RPMI8226 (cell line): ENCODE results near the gene PRXL2A.
"Not testable (repeated sequence)": the region's sequence is repeated elsewhere in the genome, so short reads cannot be mapped to it uniquely, and the experiment has no call there.

Experiments used
- DNase-seq: peaks from one replicate; pipeline ENCODE4 v3.0.0-alpha.2; 2015

PRXL2A gene

GRCh38 chr10:80462299-80462980 lies 54.1 kb downstream of the PRXL2A start:
- DNase-seq: no peak

GRCh38 chr10:80462981-80463741 lies 54.8 kb downstream of the PRXL2A start:
- no peak for DNase-seq

- DNase-seq: no peak
These were observed 55.5 kb downstream of the PRXL2A start for GRCh38 chr10:80463868-80464267.

GRCh38 chr10:80464557-80465450 lies 56.5 kb downstream of the PRXL2A start:
- no peak for DNase-seq

GRCh38 chr10:80465451-80465835 lies 57.1 kb downstream of the PRXL2A start:
- DNase-seq: no peak

GRCh38 chr10:80465839-80466590 lies 57.7 kb downstream of the PRXL2A start:
- DNase-seq: no peak

GRCh38 chr10:80466724-80467326 lies 58.5 kb downstream of the PRXL2A start:
- no peak for DNase-seq

GRCh38 chr10:80468002-80468401 lies 59.7 kb downstream of the PRXL2A start:
- DNase-seq: no peak

GRCh38 chr10:80468806-80469421 lies 60.6 kb downstream of the PRXL2A start:
- no peak for DNase-seq

GRCh38 chr10:80470266-80470665 lies 61.9 kb downstream of the PRXL2A start:
- DNase-seq: no peak

- no peak for DNase-seq
These were observed 62.6 kb downstream of the PRXL2A start for GRCh38 chr10:80471001-80471400.

- no peak for DNase-seq
These were observed 63.4 kb downstream of the PRXL2A start for GRCh38 chr10:80471715-80472233.

- no peak for DNase-seq
These were observed 64.1 kb downstream of the PRXL2A start for GRCh38 chr10:80472234-80473095.

GRCh38 chr10:80473096-80473657 lies 64.8 kb downstream of the PRXL2A start:
- no peak for DNase-seq

GRCh38 chr10:80473692-80474596 lies 65.6 kb downstream of the PRXL2A start:
- no peak for DNase-seq

GRCh38 chr10:80474597-80474910 lies 66.2 kb downstream of the PRXL2A start:
- no peak for DNase-seq

GRCh38 chr10:80474941-80475340 lies 66.6 kb downstream of the PRXL2A start:
- DNase-seq: no peak

- DNase-seq: not testable (repeated sequence)
These were observed 67.3 kb downstream of the PRXL2A start for GRCh38 chr10:80475641-80476040.

GRCh38 chr10:80476685-80477084 lies 68.3 kb downstream of the PRXL2A start:
- no peak for DNase-seq
